SK-N-SH treated with all-trans-retinoic acid at 6 μM for 48 hours (cell line): Measurements from ENCODE around the gene CTNND1.

ENCODE experiments used
- ATAC-seq: fragments of 200-7000 bp; cut with Tn5 transposase; 3 replicates; pipeline ENCODE4 v1.9.1; 2020; ENCODE audit warnings: mild to moderate bottlenecking, moderate library complexity
- ARNTL ChIP-seq: fragments of 450-650 bp; formaldehyde crosslinking; IDR thresholded peaks from 2 replicates; pipeline ENCODE4 v1.5.0; 2020; ENCODE audit warnings: low read depth, mild to moderate bottlenecking, moderate library complexity, borderline replicate concordance
- CREB5 ChIP-seq: fragments of 250-450 bp; sonication (Bioruptor Pico); IDR thresholded peaks from 2 replicates; pipeline ENCODE4 v1.5.1; 2020; ENCODE audit warnings: low read depth, mild to moderate bottlenecking, moderate library complexity
- CSRNP3 ChIP-seq: fragments of 250-450 bp; sonication (Bioruptor Pico); IDR thresholded peaks from 2 replicates; pipeline ENCODE4 v1.5.1; 2021; ENCODE audit warnings: mild to moderate bottlenecking, moderate library complexity
- ESRRG ChIP-seq: fragments of 250-450 bp; sonication (Bioruptor Pico); IDR thresholded peaks from 2 replicates; pipeline ENCODE4 v1.6.1; 2021; ENCODE audit warnings: mild to moderate bottlenecking
- GLIS3 ChIP-seq: fragments of 250-450 bp; sonication (Bioruptor Pico); IDR thresholded peaks from 2 replicates; pipeline ENCODE4 v1.5.0; 2020; ENCODE audit warnings: mild to moderate bottlenecking, moderate library complexity
- ISL1 ChIP-seq: fragments of 250-450 bp; sonication (Bioruptor Pico); IDR thresholded peaks from 2 replicates; pipeline ENCODE4 v2.1.2; 2022; ENCODE audit warnings: mild to moderate bottlenecking, moderate library complexity
- OSR1 ChIP-seq: fragments of 250-450 bp; sonication (Bioruptor Pico); IDR thresholded peaks from 2 replicates; pipeline ENCODE4 v1.8.0; 2022; ENCODE audit warnings: moderate library complexity, mild to moderate bottlenecking, inconsistent platforms
- PATZ1 ChIP-seq: fragments of 250-450 bp; sonication (Bioruptor Pico); IDR thresholded peaks from 2 replicates; pipeline ENCODE4 v1.8.0; 2020; ENCODE audit warnings: mild to moderate bottlenecking, moderate library complexity, borderline replicate concordance
- PPARA ChIP-seq: fragments of 250-450 bp; sonication (Bioruptor Pico); IDR thresholded peaks from 2 replicates; pipeline ENCODE4 v1.5.0; 2020; ENCODE audit warnings: mild to moderate bottlenecking, borderline replicate concordance
- SNAI2 ChIP-seq: fragments of 250-450 bp; sonication (Bioruptor Pico); IDR thresholded peaks from 2 replicates; pipeline ENCODE4 v1.5.0; 2020; ENCODE audit warnings: mild to moderate bottlenecking, moderate library complexity
- TCF4 ChIP-seq: fragments of 250-450 bp; sonication (Bioruptor Pico); IDR thresholded peaks from 2 replicates; pipeline ENCODE4 v1.8.0; 2021; ENCODE audit warnings: mild to moderate bottlenecking, moderate library complexity, borderline replicate concordance
- ZC3H10 ChIP-seq: fragments of 250-450 bp; sonication (Bioruptor Pico); IDR thresholded peaks from 2 replicates; pipeline ENCODE4 v1.5.1; 2021; ENCODE audit warnings: mild to moderate bottlenecking, moderate library complexity
- ZFP3 ChIP-seq: fragments of 250-450 bp; sonication (Bioruptor Pico); IDR thresholded peaks from 2 replicates; pipeline ENCODE4 v1.5.0; 2020; ENCODE audit warnings: mild to moderate bottlenecking, moderate library complexity
- ZNF565 ChIP-seq: fragments of 450-650 bp; formaldehyde crosslinking; conservative IDR thresholded peaks from 2 replicates; pipeline ENCODE4 v1.5.0; 2020; ENCODE audit warnings: low read depth, mild to moderate bottlenecking, moderate library complexity
- TF ChIP-seq, protein P1 (sequence below): fragments of 250-450 bp; sonication (Bioruptor Pico); IDR thresholded peaks from 2 replicates; pipeline ENCODE4 v1.5.0; 2020; ENCODE audit warnings: mild to moderate bottlenecking, moderate library complexity
- TF ChIP-seq, protein P2 (sequence below): fragments of 250-450 bp; sonication (Bioruptor Pico); IDR thresholded peaks from 2 replicates; pipeline ENCODE4 v1.8.0; 2021; ENCODE audit warnings: low read depth, mild to moderate bottlenecking, moderate library complexity, borderline replicate concordance

Gene CTNND1

DNA sequence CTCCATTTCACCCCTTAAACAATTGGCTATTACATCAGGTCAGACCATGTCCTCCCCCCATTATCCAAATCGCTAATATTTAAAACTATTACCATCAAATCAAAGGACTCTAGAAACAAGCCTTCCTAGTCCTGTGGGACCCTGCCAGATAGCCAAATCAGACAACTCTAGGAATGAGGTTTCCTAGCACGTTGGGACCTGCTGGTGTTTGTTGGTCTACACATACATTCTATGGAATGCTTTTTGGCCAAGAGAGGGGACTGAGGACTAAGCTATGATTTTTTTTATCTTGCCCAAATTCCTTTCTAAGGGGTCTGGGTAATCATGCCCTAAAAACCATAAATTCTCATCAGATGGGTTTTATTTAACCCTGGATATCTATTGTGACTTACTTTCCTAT lies 34.4 kb upstream of the CTNND1 start (continued):
- TF ChIP-seq, protein P1, sequence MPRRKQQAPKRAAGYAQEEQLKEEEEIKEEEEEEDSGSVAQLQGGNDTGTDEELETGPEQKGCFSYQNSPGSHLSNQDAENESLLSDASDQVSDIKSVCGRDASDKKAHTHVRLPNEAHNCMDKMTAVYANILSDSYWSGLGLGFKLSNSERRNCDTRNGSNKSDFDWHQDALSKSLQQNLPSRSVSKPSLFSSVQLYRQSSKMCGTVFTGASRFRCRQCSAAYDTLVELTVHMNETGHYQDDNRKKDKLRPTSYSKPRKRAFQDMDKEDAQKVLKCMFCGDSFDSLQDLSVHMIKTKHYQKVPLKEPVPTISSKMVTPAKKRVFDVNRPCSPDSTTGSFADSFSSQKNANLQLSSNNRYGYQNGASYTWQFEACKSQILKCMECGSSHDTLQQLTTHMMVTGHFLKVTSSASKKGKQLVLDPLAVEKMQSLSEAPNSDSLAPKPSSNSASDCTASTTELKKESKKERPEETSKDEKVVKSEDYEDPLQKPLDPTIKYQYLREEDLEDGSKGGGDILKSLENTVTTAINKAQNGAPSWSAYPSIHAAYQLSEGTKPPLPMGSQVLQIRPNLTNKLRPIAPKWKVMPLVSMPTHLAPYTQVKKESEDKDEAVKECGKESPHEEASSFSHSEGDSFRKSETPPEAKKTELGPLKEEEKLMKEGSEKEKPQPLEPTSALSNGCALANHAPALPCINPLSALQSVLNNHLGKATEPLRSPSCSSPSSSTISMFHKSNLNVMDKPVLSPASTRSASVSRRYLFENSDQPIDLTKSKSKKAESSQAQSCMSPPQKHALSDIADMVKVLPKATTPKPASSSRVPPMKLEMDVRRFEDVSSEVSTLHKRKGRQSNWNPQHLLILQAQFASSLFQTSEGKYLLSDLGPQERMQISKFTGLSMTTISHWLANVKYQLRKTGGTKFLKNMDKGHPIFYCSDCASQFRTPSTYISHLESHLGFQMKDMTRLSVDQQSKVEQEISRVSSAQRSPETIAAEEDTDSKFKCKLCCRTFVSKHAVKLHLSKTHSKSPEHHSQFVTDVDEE (CRISPR knock-in tag) = no peak
- TF ChIP-seq ZNF565 (CRISPR knock-in tag) (no peak), ZFP3 (no peak), ESRRG (no peak), PPARA (CRISPR knock-in tag) (no peak), ZC3H10 (no peak), TCF4 (no peak)

DNA sequence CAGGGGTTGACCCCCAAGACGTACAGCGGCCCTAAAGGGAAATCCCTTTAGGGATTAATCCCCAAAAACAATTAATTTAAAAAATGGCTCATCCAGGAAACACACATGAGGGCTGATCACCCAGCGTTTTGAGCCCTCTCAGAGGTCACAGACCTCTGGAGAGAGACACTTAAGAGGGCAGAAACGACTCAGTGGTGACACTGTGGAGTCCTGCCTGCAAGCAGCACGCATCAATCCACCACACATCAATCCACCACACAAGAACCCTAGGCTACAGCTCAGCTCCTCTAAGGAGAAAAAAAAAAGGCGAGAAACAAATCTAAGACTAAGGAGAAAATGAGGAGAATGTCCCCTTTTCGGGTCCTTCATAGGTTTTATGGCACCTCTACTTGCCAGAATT lies 32.8 kb upstream of the CTNND1 start:
- no peak for ATAC-seq

DNA sequence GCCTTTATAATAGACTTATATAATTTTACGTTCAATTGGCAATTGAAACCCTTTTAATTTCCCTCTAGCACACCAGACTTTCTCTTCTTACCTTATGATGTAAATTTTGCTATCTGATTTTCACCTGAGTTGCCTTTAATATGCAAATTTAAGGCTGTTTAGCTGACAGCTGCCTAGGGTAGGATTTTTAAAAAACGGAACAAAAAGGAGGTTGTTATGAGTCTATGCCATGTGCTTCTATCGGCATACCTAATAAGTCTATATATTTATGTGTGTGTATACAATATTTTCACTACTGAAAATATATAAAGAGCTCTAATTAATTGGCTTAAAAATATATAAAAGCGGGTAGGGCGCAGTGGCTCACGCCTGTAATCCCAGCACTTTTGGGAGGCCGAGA lies 32.1 kb upstream of the CTNND1 start:
- ATAC-seq = no peak
- TF ChIP-seq ZC3H10 (no peak), ESRRG (no peak), CSRNP3 (CRISPR knock-in tag) (no peak), PPARA (CRISPR knock-in tag) (no peak), PATZ1 (CRISPR knock-in tag) (no peak), ISL1 (CRISPR knock-in tag) (no peak)

More for the DNA sequence above, 32.8 kb upstream of the CTNND1 start:
- TF ChIP-seq TCF4 (no peak), GLIS3 (CRISPR knock-in tag) (no peak), CREB5 (CRISPR knock-in tag) (no peak), PATZ1 (CRISPR knock-in tag) (no peak), ISL1 (CRISPR knock-in tag) (no peak), OSR1 (CRISPR knock-in tag) (no peak), ZFP3 (no peak), SNAI2 (CRISPR knock-in tag) (no peak), ARNTL (CRISPR knock-in tag) (no peak), PPARA (CRISPR knock-in tag) (no peak)
- TF ChIP-seq, protein P2, sequence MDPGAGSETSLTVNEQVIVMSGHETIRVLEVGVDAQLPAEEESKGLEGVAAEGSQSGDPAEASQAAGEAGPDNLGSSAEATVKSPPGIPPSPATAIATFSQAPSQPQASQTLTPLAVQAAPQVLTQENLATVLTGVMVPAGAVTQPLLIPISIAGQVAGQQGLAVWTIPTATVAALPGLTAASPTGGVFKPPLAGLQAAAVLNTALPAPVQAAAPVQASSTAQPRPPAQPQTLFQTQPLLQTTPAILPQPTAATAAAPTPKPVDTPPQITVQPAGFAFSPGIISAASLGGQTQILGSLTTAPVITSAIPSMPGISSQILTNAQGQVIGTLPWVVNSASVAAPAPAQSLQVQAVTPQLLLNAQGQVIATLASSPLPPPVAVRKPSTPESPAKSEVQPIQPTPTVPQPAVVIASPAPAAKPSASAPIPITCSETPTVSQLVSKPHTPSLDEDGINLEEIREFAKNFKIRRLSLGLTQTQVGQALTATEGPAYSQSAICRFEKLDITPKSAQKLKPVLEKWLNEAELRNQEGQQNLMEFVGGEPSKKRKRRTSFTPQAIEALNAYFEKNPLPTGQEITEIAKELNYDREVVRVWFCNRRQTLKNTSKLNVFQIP (CRISPR knock-in tag) = no peak
- TF ChIP-seq, protein P1 (CRISPR knock-in tag) = no peak
